ENCODE results near the gene PDCD11. TPM values are rescaled to one million over a fixed set of nuclear protein-coding genes. Genes with fewer than 3 reads are reported as not detected.

PDCD11 gene
- total RNA-seq, 1 experiment from 2014 or later: 78.8 TPM

GRCh38 chr10:103397191-103397825 lies 882 bp downstream of the PDCD11 start (continued):
- TF ChIP-seq STAT6 (CRISPR knock-in tag; conservative IDR thresholded peaks at IDR 0.05; ENCODE audit: low read depth) (no peak), ZBTB43 (CRISPR knock-in tag; IDR thresholded peaks at IDR 0.05) (no peak), PREB (CRISPR knock-in tag; IDR thresholded peaks at IDR 0.05; ENCODE audit: borderline replicate concordance) (no peak), ZNF281 (CRISPR knock-in tag; IDR thresholded peaks at IDR 0.05) (no peak), JAZF1 (CRISPR knock-in tag; IDR thresholded peaks at IDR 0.05) (no peak)

GRCh38 chr10:103413564-103413963 lies 17.1 kb downstream of the PDCD11 start:
- ATAC-seq (no peak), DNase-seq (ENCODE audit: low spot score) (no peak)
- peaks cover 83% of the 10 kb centered on the region for H3K36me3 Mint-ChIP-seq
- no peak overlapping the region for H3K4me3 Mint-ChIP-seq
- no peaks in the 10 kb centered on the region for H3K9me3 Mint-ChIP-seq
- no peaks in the 10 kb centered on the region for H3K27me3 Mint-ChIP-seq (ENCODE audit: low read depth)
- no peaks in the 10 kb centered on the region for H3K4me1 Mint-ChIP-seq
- no peak overlapping the region for H3K27ac Mint-ChIP-seq
- ChIA-PET CTCF (interaction anchor here (0.8 kb wide), 1 partner anchor 72 kb away, joined by 3 read pairs; no protein-coding TSS in a partner anchor), POLR2A (no interaction called here)
- no peak for TF ChIP-seq JUN (CRISPR knock-in tag; IDR thresholded peaks at IDR 0.05)
- TF ChIP-seq ZBTB43 (CRISPR knock-in tag; IDR thresholded peaks at IDR 0.05): no peak
- no peak for TF ChIP-seq PRRX2 (CRISPR knock-in tag; IDR thresholded peaks at IDR 0.05)
- no peak for TF ChIP-seq FOXP1 (CRISPR knock-in tag; IDR thresholded peaks at IDR 0.05; ENCODE audit: borderline replicate concordance)
- no peak for TF ChIP-seq ARID4B (CRISPR knock-in tag; IDR thresholded peaks at IDR 0.05; ENCODE audit: borderline replicate concordance)
- no peak for TF ChIP-seq AR (CRISPR knock-in tag; IDR thresholded peaks at IDR 0.05)
- no peak for TF ChIP-seq ATF3 (CRISPR knock-in tag; conservative IDR thresholded peaks at IDR 0.05)
- TF ChIP-seq OVOL2 (CRISPR knock-in tag; IDR thresholded peaks at IDR 0.05; ENCODE audit: borderline replicate concordance): no peak
- TF ChIP-seq CTCF (IDR thresholded peaks at IDR 0.05): no peak
- no peak for TF ChIP-seq GTF2I (CRISPR knock-in tag; conservative IDR thresholded peaks at IDR 0.05)
- TF ChIP-seq NFYB (CRISPR knock-in tag; conservative IDR thresholded peaks at IDR 0.05; ENCODE audit: low read depth): no peak
